ENCODE measurements around the gene MAML3.

DNA sequence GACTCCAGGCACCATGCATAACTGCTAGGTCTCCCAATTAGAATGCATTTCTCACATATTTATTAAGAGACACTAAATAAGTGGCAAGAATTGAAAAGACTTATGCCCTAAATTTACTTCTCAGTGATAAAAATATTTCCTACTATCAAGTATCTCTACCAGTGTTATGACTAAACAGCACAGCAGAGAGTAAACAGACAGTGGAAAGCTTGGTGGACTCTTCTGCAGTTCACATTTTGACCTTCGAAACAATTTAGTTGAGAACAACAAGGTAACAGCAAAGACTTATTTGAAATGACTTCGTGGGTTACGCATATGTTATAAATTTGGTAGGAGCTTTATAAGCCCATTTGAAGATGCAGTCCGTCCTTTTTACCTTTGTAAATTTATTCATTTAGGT is 16.3 kb upstream of the MAML3 start:
- TF ChIP-seq, protein P1, sequence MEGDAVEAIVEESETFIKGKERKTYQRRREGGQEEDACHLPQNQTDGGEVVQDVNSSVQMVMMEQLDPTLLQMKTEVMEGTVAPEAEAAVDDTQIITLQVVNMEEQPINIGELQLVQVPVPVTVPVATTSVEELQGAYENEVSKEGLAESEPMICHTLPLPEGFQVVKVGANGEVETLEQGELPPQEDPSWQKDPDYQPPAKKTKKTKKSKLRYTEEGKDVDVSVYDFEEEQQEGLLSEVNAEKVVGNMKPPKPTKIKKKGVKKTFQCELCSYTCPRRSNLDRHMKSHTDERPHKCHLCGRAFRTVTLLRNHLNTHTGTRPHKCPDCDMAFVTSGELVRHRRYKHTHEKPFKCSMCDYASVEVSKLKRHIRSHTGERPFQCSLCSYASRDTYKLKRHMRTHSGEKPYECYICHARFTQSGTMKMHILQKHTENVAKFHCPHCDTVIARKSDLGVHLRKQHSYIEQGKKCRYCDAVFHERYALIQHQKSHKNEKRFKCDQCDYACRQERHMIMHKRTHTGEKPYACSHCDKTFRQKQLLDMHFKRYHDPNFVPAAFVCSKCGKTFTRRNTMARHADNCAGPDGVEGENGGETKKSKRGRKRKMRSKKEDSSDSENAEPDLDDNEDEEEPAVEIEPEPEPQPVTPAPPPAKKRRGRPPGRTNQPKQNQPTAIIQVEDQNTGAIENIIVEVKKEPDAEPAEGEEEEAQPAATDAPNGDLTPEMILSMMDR (IDR thresholded peaks at IDR 0.05) = no peak
- no peak for TF ChIP-seq POLR2AphosphoS5 (IDR thresholded peaks at IDR 0.05)

Measured in upper lobe of left lung (tissue), 4 donors.